Measurements from ENCODE around the gene WFIKKN1.

- TF ChIP-seq TARDBP (IDR thresholded peaks at IDR 0.05) (no peak), BHLHE40 (IDR thresholded peaks at IDR 0.05; ENCODE audit: borderline replicate concordance) (no peak), ZNF384 (IDR thresholded peaks at IDR 0.05) (no peak), FOXM1 (IDR thresholded peaks at IDR 0.05; ENCODE audit: borderline replicate concordance) (no peak), ELF4 (IDR thresholded peaks at IDR 0.05) (no peak), L3MBTL2 (conservative IDR thresholded peaks at IDR 0.05) (no peak), FOXK2 (IDR thresholded peaks at IDR 0.05) (no peak)
Measured at GRCh38 chr16:676565-676902, 45.7 kb downstream of the WFIKKN1 start.
